SU-DHL-6 (cell line): ENCODE data around the gene TGM3.

ENCODE experiments used
- H2AFZ ChIP-seq: fragments of 200-600 bp; sonication (generic); 2 replicates; pipeline ENCODE4 v1.6.1; 2014; ENCODE audit warnings: low read depth, mild to moderate bottlenecking, moderate library complexity, mixed read lengths, antibody characterized with exemption, low read length; ENCODE audit not compliant: severe bottlenecking
- H3F3A ChIP-seq: fragments of 200-600 bp; shearing (Covaris generic); 2 replicates; pipeline ENCODE4 v1.6.0; 2016; ENCODE audit warnings: antibody characterized with exemption, mild to moderate bottlenecking; ENCODE audit not compliant: insufficient read depth
- H3K27ac ChIP-seq: fragments of 200-600 bp; sonication (generic); 2 replicates; pipeline ENCODE4 v1.5.1; 2016; ENCODE audit warnings: low read depth, mild to moderate bottlenecking, low read length, moderate library complexity, mixed read lengths
- H3K27me3 ChIP-seq: fragments of 200-600 bp; sonication (generic), shearing (Covaris generic); 2 replicates; pipeline ENCODE4 v1.6.0; 2014; ENCODE audit warnings: mild to moderate bottlenecking, low read length
- H3K36me3 ChIP-seq: fragments of 200-600 bp; sonication (generic); 2 replicates; pipeline ENCODE4 v1.6.1; 2014; ENCODE audit warnings: mild to moderate bottlenecking, low read length, mixed read lengths
- H3K4me2 ChIP-seq: fragments of 300-600, 200-600 bp; shearing (Covaris generic), sonication (generic); 2 replicates; pipeline ENCODE4 v1.6.0; 2014; ENCODE audit warnings: low read length, low read depth, mild to moderate bottlenecking; ENCODE audit not compliant: poor library complexity, severe bottlenecking
- H3K4me3 ChIP-seq: fragments of 200-600 bp; sonication (generic); 2 replicates; pipeline ENCODE4 v1.5.1; 2014; ENCODE audit warnings: antibody characterized with exemption, low read length, mild to moderate bottlenecking, mixed read lengths; ENCODE audit not compliant: insufficient read depth, poor library complexity, severe bottlenecking
- H3K79me2 ChIP-seq: fragments of 200-600 bp; sonication (generic); 2 replicates; pipeline ENCODE4 v1.6.1; 2014; ENCODE audit warnings: mild to moderate bottlenecking, low read length, moderate library complexity; ENCODE audit not compliant: insufficient read depth
- H3K9ac ChIP-seq: fragments of 200-600 bp; sonication (generic); 2 replicates; pipeline ENCODE4 v1.7.0; 2014; ENCODE audit warnings: mild to moderate bottlenecking, low read length
- H3K9me2 ChIP-seq: fragments of 200-600 bp; sonication (generic); replicated peaks from 2 replicates; pipeline ENCODE4 v1.6.1; 2014; ENCODE audit warnings: low read length; ENCODE audit not compliant: insufficient read depth
- H3K9me3 ChIP-seq: fragments of 200-600 bp; sonication (generic); 2 replicates; pipeline ENCODE4 v1.6.1; 2014; ENCODE audit warnings: low read length, mixed read lengths; ENCODE audit not compliant: insufficient read depth
- H4K20me1 ChIP-seq: fragments of 200-600 bp; sonication (generic); 2 replicates; pipeline ENCODE4 v1.6.1; 2014; ENCODE audit warnings: low read depth, mild to moderate bottlenecking, antibody characterized with exemption, low read length, moderate library complexity, mixed read lengths
- EZH2phosphoT487 ChIP-seq: fragments of 200-600 bp; sonication (generic), shearing (Covaris generic); conservative IDR thresholded peaks from 2 replicates; pipeline ENCODE4 v1.6.1; 2018; ENCODE audit warnings: mild to moderate bottlenecking, antibody characterized with exemption, low read length, moderate library complexity, mixed read lengths
- TF ChIP-seq, protein P1 (sequence below): fragments of 200-600 bp; sonication (generic); IDR thresholded peaks from one replicate; pipeline ENCODE4 v1.5.1; 2017; ENCODE audit warnings: antibody characterized with exemption, mild to moderate bottlenecking, low read length, moderate library complexity; ENCODE audit not compliant: insufficient read depth, poor library complexity, severe bottlenecking

TGM3 gene

DNA sequence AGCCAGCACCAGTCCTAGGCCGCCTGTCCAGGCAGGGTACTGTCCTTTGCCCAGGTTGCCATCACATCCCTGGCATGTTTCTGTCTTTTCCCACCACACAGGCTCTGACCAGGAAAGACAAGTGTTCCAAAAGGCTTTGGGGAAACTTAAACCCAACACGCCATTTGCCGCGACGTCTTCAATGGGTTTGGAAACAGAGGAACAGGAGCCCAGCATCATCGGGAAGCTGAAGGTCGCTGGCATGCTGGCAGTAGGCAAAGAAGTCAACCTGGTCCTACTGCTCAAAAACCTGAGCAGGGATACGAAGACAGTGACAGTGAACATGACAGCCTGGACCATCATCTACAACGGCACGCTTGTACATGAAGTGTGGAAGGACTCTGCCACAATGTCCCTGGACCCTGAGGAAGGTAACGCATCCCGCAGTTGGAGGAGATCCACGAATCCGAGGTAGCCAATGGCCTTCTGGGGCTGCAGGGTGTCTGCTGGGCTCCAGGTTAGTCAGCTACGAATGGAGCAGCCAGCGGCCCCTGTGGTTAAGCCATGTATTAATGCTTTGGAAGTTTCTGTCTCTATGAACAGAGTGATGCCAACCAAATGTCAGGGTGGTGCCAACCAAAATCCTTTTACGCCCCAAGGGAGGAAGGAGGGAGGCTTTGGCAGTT lies 36.2 kb downstream of the TGM3 start:
- no peaks in the 10 kb centered on the region for H3K9me3 ChIP-seq

GRCh38 chr20:2332711-2333110 lies 36.9 kb downstream of the TGM3 start:
- Histone ChIP-seq H3K9me2 (no peaks in the 10 kb centered on the region), H2AFZ (no peak overlapping the region), H4K20me1 (no peaks in the 10 kb centered on the region), H3K4me3 (no peak overlapping the region), H3K4me2 (no peak overlapping the region), H3K27ac (no peak overlapping the region), H3K36me3 (no peaks in the 10 kb centered on the region), H3K9me3 (no peaks in the 10 kb centered on the region), H3F3A (no peaks in the 10 kb centered on the region), H3K9ac (no peak overlapping the region), H3K27me3 (no peaks in the 10 kb centered on the region), H3K79me2 (no peaks in the 10 kb centered on the region)
- TF ChIP-seq, protein P1, sequence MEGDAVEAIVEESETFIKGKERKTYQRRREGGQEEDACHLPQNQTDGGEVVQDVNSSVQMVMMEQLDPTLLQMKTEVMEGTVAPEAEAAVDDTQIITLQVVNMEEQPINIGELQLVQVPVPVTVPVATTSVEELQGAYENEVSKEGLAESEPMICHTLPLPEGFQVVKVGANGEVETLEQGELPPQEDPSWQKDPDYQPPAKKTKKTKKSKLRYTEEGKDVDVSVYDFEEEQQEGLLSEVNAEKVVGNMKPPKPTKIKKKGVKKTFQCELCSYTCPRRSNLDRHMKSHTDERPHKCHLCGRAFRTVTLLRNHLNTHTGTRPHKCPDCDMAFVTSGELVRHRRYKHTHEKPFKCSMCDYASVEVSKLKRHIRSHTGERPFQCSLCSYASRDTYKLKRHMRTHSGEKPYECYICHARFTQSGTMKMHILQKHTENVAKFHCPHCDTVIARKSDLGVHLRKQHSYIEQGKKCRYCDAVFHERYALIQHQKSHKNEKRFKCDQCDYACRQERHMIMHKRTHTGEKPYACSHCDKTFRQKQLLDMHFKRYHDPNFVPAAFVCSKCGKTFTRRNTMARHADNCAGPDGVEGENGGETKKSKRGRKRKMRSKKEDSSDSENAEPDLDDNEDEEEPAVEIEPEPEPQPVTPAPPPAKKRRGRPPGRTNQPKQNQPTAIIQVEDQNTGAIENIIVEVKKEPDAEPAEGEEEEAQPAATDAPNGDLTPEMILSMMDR = no peak
- no peak for TF ChIP-seq EZH2phosphoT487

More for the DNA sequence above, 36.2 kb downstream of the TGM3 start:
- TF ChIP-seq, protein P1 = no peak
- TF ChIP-seq EZH2phosphoT487 = no peak
- Histone ChIP-seq H3K9ac (no peak overlapping the region), H4K20me1 (no peaks in the 10 kb centered on the region), H3K27ac (no peak overlapping the region), H3K9me2 (no peaks in the 10 kb centered on the region), H3K36me3 (no peaks in the 10 kb centered on the region), H3K4me2 (no peak overlapping the region), H3K4me3 (no peak overlapping the region), H3K27me3 (no peaks in the 10 kb centered on the region), H3K79me2 (no peaks in the 10 kb centered on the region), H3F3A (no peaks in the 10 kb centered on the region), H2AFZ (no peak overlapping the region)

DNA sequence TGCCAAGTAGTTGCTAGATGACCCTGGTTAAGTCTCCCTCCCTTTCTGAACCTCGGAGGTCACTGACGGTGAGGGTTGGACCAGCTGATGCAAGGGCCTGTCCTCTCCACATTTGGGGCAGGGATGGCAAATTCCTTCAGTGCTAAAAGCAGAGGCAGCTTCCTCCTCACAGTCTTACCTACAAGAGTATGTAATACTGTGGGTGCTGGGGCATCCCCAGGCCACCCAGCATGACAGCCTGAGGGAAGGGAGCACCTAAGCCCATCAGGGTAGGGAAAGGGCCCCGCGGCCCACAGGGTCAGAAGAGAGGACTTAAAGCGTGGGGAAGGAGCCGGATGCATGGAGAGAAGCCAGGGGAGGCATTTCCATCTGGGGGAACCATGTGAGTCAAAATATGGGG lies 38.0 kb downstream of the TGM3 start:
- Histone ChIP-seq H4K20me1 (no peaks in the 10 kb centered on the region), H3K79me2 (no peaks in the 10 kb centered on the region), H3K27me3 (no peaks in the 10 kb centered on the region), H3K4me3 (no peak overlapping the region), H2AFZ (no peak overlapping the region), H3F3A (no peaks in the 10 kb centered on the region), H3K9me3 (no peaks in the 10 kb centered on the region), H3K9me2 (no peaks in the 10 kb centered on the region), H3K27ac (no peak overlapping the region), H3K4me2 (no peak overlapping the region), H3K36me3 (no peaks in the 10 kb centered on the region), H3K9ac (no peak overlapping the region)
- no peak for TF ChIP-seq EZH2phosphoT487
- TF ChIP-seq, protein P1 = no peak
